HG03103 (cell line): ENCODE measurements around the gene SCARB1.

Source experiments
- ATAC-seq: cut with Tn5 transposase; IDR thresholded peaks from one replicate; pipeline ENCODE4 v1.9.1; 2021; ENCODE audit warnings: low read depth; ENCODE audit not compliant: unreplicated experiment

The SCARB1 gene

DNA sequence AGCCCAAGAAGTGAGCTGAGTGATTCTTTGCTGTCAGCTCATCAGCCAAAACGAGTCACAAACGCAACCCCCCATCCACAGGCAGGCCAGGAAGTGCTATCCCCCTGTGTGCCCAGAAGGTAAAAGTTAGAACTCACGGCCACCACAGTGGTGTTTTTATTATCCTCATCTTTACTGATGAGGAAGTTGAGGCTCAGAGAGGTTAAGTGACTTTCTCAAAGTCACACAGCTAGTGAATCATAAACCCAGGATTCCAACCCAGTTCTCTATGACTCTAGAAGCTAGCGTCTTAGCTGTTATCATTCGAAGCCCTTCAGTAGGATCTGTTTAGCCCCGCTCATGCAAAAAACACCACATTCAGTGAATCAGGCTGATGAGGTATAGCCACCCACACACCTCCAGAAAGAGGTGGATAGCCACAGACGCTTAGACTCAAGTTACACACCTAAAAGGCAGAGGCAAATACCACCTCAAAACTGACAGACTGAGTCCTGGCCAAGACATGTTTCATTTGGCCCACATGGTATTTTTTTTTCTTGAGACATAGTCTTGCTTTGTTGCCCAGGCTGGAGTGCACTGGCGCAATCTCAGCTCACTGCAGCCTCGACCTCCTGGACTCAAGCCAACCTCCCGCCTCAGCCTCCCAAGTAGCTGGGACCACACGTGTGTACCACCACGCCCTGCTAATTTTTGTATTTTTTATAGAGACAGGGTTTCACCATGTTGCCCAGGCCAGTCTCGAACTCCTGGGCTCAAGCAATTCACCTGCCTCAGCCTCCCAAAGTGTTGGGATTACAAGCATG, 100.7 kb downstream of the SCARB1 start:
- ATAC-seq, result no peak

DNA sequence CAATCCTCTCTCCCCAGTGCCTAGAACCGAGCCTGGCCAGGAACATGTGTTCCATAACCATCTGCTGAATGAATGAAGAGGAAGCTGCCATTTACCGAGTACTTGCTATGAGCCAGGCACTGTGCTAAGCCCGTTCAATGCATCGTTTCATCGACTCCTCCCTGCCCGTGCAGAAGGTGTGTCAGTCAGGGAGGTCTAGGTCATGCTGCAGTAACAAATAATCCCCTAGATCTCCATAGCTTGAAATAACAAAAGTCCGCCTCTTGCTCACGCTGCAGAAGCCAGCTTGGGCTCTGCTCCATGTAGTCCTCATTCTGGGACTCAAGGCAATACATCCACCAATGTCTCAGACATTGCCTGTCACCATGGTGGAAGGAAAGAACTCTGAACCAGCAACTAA, 101.3 kb downstream of the SCARB1 start:
- no peak for ATAC-seq

DNA sequence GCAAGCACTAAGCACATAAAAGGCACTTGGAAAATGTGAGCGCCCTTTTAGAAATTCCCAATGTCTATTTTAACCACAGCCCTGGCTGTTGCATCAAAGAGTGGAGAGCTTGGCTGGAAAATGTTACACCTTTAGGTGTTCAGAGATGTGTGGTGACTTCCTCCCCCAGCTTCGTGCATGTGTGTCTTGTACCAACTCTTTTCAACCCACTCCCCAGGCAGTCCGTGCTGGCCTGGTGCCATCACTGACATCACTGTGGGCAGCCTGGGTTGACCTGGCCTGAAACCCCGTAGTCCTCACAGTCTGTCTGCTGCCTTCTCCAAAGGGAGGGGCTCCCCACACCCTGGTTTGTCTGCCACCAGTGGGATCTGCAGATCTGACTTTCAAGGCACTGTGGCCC, 101.8 kb downstream of the SCARB1 start:
- no peak for ATAC-seq

DNA sequence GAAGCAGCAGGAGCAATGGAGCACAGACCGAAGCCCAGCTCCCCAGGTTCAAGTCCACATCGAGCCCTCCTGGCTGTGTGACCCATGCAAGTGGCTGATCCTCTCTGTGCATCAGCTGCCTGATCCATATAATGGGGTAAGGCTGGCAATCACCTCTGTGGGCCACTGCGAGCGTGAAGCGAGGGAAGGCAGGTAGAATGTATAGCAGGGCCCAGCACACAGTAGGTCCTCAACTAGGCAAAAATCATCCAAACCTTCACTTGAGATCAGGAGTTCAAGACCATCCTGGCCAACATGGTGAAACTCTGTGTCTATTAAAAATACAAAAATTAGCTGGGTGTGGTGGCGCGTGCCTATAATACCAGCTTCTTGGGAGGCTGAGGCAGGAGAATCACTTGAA, 102.6 kb downstream of the SCARB1 start:
- ATAC-seq, result no peak

DNA sequence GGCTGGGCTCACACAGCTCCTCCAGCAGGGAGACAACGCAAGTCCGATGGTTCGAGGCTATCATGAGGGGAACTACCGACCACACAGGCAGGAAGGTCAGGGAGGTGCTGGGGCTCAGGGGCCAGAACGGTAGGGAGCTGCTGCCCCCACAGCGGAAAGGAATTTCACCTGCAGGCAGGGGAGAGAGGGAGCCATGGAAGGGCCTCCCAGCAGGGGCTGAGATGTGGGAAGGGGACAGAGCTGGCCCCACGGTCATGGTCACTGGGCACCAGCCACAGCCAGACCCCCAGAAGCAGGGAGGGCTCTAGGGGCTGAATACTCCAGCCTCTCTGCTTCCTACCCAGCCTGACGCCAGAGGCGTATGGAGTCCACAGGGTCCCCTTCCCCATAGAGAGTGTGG, 103.1 kb downstream of the SCARB1 start:
- ATAC-seq, result no peak

DNA sequence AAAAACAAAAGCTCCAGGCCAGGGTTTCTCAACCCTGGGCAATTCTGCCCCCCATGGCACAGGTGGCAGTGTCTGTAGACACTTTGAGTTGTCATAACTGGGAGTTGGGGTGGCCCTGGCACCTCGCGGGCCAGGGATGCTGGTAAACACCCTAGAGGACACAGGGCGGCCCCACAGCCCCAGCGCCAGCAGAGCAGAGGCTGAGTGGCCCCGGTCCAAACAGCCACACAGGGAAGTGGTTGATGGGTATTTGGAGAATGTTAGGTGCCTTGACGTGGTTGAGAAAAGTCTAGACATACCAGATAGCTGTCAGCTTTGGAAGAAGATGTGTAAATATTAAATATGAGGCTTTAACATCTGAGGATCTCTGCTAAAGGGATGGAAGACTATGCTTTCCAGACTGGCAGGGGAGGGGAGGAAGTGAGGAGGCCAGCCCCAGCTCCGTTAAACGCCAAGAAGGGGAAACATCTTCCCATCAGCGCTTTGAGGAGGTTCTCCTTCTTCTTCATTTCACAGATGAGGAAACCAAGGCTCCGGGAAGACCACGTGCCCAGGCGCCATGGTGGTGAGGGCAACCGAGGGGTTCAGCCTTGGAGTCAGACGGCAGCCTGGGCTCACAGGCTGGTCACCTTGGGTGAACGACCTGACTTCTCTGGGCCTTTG, 103.7 kb downstream of the SCARB1 start:
- ATAC-seq, result no peak

DNA sequence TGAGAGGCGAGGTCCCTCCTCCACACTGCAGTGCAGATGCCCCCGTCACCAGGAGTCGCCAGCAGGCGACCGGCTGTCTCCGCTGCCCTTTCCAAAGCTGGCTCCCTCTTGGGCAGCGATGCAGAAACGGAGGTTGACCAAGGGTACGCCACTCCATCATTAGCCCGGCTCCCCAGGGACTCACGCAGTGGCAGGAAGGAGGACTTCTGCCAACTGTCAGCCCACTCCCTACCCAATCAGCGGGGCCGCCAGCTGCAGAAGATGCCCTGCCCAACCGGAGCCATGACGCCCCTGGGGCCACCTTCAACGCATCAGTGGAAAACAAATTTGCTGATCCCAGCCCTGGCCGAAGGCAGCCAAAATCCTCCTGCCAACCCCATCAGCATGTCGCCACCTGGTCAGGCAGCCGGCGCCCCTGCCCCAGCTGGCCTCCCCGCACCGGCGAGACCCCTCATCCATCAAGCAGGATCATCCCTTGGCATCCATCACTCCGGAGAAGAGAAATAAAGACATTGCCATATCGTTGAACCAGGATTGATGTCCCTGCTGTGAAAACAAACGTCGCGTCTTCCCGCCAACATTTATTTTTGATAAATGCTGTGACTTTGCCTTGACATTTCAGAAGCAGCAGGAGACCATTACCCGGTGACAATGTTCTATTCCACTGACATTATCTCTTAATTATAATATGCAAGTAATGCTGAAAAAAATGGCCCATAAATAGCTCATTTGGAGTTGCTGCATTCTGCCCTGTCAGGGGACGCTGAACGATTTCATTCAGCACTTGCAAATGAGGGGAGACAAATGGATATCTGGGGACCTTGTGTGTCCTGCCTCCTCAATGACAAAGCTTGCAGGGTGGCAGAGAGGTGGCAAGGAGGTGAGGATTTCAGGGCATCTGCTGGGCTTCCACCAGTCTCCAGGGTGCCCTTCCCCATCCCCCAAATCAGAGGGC, 105.1 kb downstream of the SCARB1 start:
- no peak for ATAC-seq

DNA sequence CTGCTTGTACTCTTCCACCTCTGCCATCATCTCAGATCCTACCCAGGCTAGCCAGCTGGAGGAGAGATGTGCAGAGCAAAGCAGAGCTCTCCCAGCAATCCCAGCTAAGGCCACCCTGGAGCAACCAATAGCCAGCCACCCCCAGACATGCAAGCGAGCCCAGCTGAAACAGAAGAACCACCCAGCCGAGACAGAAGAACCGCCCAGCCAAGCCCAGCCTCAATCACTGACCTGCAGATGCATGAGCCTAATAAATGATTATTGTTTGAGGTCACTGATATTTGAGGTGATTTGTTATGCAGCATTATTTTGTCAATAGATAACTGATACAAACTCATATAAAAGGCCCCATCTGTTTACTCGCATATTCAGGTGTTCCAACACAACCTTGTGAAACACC, 106.3 kb downstream of the SCARB1 start:
- ATAC-seq, result no peak

DNA sequence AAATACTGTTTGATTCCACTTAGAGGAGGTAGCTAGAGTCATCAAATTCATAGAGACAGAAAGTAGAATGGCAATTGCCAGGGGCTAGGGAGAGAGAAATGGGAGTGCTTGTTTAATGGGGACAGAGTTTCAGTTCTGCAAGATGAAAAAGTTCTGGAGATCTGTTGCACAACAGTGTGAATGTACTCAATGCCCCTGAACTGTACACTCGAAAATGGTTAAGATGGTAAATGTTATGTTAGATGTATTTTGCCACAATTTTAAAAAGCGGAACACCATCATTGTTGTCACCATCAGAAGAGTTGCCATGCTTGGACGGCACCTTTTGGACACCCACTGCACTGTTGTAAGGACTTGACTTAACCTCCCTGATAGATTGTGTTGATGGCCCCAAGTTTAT, 106.9 kb downstream of the SCARB1 start:
- ATAC-seq, result no peak

DNA sequence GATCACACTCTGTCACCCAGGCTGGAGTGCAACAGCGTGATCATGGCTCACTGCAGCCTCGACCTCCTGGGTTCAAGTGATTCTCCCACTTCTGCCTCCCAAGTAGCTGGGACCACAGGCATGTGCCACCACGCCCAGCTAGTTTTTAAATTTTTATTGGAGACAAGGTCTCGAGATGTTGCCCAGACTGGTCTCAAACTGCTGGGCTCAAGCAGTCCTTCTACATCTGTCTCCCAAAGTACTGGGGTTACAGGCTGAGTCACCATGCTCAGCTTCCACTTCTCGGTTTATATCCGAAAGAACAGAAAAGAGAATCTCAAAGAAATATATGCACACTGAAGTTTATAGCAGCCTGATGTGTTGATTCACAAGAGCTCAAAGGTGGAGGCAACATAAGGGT, 107.5 kb downstream of the SCARB1 start:
- no peak for ATAC-seq

DNA sequence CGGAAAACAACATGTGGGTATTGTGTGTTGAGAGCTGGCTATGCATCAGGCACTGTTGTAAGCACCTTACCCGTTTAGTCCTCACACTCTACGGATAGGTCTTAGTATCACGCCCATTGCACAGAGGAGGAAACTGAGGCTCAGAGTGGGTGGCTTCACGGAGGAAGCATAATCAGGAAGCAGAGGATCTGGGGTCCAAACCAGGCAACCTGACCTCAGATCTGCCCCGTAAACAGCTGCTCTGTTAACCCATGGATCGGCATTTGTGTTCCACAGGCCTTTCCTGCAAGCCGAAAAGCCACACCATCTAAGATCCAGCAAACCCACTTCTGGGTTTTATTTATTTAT, 107.9 kb downstream of the SCARB1 start:
- ATAC-seq, result no peak

DNA sequence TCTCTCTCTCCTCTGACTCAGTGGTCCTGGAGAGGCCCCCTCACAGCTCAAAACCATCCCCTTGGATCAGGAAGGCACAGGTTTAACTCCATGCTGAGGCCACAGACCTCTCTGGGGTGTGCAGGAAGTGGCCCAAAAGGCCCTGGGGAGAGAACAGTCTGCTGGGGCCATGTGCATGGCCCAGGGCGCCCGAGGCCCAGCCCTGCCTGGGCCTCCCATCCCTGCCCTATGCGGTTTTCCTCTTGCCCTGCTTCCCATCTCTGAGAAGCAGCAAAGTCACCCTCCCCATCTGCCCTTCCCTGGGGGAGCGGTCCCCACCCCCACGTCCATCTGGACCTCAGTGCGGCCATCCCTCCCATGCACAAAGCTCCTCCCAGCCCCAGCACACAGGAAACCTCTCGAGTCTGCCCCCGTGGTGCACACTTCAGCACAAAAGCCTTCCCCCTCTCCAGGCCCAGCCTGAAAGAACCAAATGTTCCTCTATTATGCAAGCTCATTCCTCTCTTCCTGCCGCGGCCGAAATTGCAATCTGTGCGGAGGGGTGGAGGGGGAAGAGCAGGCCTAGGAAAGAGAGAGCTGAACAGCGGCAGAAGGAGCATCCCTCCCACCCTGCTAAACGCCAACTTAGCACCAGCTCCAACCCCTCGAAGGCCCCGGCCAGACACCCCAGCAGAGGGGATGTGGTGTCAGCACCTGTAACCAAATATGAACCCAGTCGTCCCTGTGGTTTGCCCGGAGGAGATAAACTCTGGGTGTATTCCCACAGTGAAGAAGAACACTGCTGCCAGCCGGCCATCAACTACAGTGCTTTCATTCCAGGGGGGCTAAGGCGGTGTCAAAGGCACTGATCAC, 108.5 kb downstream of the SCARB1 start:
- no peak for ATAC-seq

DNA sequence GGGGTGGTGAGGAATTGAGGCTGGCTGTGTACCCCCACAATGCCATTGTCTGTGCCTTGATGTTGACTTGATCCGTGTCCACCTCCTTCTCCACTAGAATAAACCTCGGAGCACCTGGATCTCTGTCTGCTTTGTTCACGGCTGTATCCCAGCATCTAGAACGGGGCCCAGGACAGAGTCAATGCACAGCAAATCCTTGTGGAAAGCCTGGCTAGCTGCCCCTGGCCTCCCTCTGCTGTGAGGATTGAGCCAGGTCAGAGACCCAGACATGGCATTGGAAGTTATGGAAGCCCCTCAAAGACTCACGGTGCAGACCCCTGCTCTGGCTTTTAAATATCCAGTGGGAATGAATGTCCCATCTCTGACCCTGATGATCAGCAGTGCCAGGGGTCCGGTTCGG, 109.2 kb downstream of the SCARB1 start:
- no peak for ATAC-seq

DNA sequence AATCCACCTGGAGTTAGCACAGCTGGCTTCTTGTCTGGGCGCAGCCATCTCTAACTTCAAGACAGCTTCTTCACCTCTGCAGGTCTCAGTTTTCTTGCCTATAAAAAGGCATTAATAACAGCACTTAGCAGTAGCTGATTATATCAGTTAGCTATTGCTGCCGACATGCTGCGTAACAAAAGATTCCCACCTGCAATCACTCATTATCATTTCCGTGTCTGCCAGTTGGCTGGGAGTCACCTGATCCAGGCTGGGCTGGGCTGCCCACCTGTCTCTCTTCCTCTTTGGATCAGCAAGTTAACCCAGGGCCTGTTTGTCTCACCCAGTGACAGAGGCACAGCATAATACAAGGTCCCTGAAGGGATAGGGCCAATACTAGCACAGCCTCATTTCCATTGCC, 109.7 kb downstream of the SCARB1 start:
- ATAC-seq, result no peak

DNA sequence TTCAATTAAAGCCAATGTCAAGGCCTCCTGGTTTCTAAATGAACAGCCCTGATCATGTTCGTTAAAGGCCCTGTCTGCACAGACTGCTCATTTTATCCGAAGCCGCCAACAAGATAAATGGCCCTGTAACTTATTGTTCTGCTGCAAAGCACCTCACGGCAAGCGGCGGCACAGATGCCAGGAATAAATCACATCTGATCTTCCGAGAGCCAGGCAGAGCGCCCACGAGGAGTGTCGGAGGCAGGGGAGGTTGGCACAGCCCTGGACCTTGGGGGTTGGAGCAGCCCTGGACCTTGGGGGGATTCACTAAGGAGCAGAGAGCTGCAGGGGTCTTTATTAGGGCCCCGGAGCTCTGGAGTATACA, 110.5 kb downstream of the SCARB1 start:
- ATAC-seq, result no peak

DNA sequence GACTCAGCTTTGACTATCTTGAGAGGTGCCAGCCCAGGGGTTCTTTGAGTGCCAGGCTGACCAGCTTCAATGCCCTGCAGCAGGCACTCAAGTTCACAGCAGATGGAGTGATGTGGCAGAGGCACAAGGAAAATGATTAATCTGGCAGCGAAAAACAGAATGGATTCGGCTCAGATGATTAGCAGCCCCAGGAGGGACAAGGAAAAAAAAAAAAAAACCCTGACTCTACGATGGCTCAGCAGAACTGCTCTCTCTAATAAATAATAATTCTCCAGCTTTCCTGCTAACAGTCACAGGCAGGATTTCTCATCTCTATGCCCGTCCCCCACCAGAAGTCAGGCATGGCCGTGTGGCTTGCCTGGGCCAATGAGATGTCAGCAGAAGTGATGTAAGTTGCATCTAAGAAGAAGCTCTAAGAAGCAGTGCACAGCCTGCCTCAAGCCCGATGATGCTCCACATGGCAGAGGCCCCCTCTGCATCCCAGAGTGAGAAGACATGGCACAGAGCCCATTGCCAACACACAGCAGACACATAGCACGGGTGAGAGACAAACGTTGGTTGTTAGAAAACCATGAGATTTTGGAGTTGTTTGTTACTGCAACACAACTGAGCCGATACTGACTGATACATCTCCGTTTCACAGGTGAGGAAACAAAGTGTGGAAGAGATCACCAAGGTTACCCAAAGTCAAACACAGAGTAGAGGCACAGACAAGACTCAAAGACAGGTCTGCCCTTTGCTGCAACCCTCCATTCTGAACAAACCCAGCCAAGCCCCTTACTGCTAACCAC, 111.0 kb downstream of the SCARB1 start:
- no peak for ATAC-seq

DNA sequence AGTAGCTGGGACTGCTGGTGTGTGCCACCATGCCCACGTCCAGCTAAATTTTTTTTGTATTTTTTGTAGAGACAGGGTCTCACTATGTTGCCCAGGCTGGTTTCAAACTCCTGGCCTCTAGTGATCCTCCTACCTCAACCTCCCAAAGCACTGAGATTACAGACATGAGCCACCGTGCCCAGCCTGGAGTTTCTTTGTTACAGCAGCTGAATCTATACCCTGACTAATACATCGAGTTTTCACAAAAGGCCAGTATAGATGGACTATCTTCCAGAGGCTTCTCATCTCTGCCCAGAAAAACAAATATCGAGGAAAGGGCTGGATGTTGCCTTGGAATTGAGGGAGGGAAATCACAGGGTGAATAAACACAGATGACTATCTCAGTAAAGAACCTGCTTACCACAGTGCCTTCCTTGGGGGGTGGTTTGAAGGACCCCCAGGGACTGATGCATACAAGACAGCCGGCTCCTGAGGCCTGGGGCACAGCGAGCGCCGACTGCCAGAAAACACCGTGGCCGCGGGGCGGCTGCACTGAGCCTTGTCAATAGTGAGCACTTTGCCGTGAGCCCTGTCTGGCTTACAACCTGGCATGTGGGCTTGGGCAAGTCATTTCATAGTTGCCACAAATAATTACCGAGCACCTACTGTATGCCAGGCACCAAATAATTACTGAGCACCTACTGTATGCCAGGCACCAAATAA, 111.9 kb downstream of the SCARB1 start:
- ATAC-seq, result no peak

DNA sequence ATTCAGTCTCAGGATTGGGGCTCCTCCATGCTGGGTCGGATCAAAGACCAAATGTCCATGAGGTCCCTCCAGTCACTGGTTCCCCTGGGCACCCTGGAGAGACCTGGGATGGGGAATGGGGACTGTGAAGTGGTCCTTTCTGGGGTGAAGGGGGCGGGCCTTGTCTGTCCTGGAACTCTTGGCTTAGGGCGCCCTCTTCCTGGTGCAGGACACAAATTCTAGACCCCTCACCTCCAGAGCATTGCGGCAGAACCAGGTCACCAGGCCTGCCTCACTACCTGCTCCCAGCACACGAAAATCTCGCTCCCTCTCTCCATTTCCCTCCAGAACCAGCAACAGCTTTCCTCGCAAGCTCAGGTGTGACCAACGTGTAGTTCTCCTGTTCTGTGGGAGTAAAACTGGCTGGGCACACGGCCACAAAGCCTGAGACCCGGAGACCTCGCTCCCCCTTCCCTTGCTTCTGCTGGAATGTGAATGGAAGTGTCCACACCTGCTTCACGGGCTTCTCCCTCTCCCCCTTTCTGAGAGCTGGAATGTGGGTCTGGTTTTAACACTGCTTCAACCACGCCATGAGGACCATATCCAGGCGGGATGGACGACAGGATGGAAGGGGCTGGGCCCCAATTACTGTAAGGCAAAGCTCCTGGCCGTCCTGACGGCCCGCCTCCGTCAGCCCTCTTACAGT, 112.7 kb downstream of the SCARB1 start:
- no peak for ATAC-seq
